Fibroblast of lung (primary cell): ENCODE data around the gene ACVR1B. TPM values are rescaled to one million over a fixed set of nuclear protein-coding genes. Genes with fewer than 3 reads are reported as not detected.

Experiments used
- DNase-seq, 2 donors: peaks; one replicate each; pipeline versions ENCODE4 v3.0.0 to v3.0.0-alpha.2; 2010; ENCODE audit warnings: low read depth in 2 of 2
- H2AFZ ChIP-seq: 2 replicates; pipeline ENCODE4 v1.5.1; 2012; ENCODE audit warnings: low read length, control low read depth, inconsistent platforms
- H3K27ac ChIP-seq: 2 replicates; pipeline ENCODE4 v1.5.1; 2011; ENCODE audit warnings: low read length, control low read depth; ENCODE audit not compliant: insufficient read depth
- H3K27me3 ChIP-seq: 2 replicates; pipeline ENCODE4 v1.5.1; 2011; ENCODE audit warnings: mild to moderate bottlenecking, low read length; ENCODE audit not compliant: control insufficient read depth, insufficient read depth
- H3K36me3 ChIP-seq: 2 replicates; pipeline ENCODE4 v1.5.1; 2011; ENCODE audit warnings: low read length; ENCODE audit not compliant: control insufficient read depth, insufficient read depth
- H3K4me1 ChIP-seq: 2 replicates; pipeline ENCODE4 v1.5.1; 2011; ENCODE audit warnings: low read length; ENCODE audit not compliant: control insufficient read depth, insufficient read depth; ENCODE audit errors: extremely low read depth
- H3K4me2 ChIP-seq: 2 replicates; pipeline ENCODE4 v1.5.1; 2011; ENCODE audit warnings: low read length, control low read depth; ENCODE audit not compliant: insufficient read depth; ENCODE audit errors: extremely low read depth
- H3K4me3 ChIP-seq, 4 experiments: fragments of 200-600 bp in 1 of 4; sonication (generic) in 1 of 4; replicated peaks in 1 of 4; 2 replicates each; pipeline ENCODE4 v1.5.1; 2011 to 2016; ENCODE audit warnings: low read length in 4 of 4, low read depth in 3 of 4, mild to moderate bottlenecking in 3 of 4, control low read depth in 2 of 4, inconsistent platforms in 1 of 4, mixed read lengths in 1 of 4; ENCODE audit not compliant: insufficient read depth in 1 of 4; ENCODE audit errors: control extremely low read depth in 1 of 4
- H3K79me2 ChIP-seq: 2 replicates; pipeline ENCODE4 v1.5.1; 2012; ENCODE audit warnings: mild to moderate bottlenecking, low read length, inconsistent platforms; ENCODE audit not compliant: control insufficient read depth, insufficient read depth
- H3K9ac ChIP-seq: 2 replicates; pipeline ENCODE4 v1.5.1; 2011; ENCODE audit warnings: mild to moderate bottlenecking, low read length, control low read depth; ENCODE audit not compliant: insufficient read depth
- H3K9me3 ChIP-seq: 2 replicates; pipeline ENCODE4 v1.5.1; 2012; ENCODE audit warnings: low read depth, low read length; ENCODE audit not compliant: control insufficient read depth, insufficient read depth
- H4K20me1 ChIP-seq: 2 replicates; pipeline ENCODE4 v1.5.1; 2011; ENCODE audit warnings: low read length; ENCODE audit not compliant: control insufficient read depth, insufficient read depth; ENCODE audit errors: extremely low read depth
- EZH2 ChIP-seq: IDR thresholded peaks from 2 replicates; pipeline ENCODE4 v1.5.1; 2012; ENCODE audit warnings: low read length, control low read depth, mild to moderate bottlenecking; ENCODE audit errors: missing control alignments
- polyA plus RNA-seq, 2 donors: library from polyadenylated mRNA; depleted of rRNA in 1 of 2; stranded (reverse) in 1 of 2; unstranded in 1 of 2; fragments of >200 nt; gene quantifications; 2 replicates each; pipeline ENCODE4 v1.2.1, GENCODE V29; 2011 to 2012; ENCODE audit warnings: missing spikeins in 1 of 2
- total RNA-seq: library from RNA; depleted of rRNA; stranded (reverse); fragments of >200 nt; gene quantifications from 2 replicates; pipeline ENCODE4 v1.2.1, GENCODE V29; 2014
- TF ChIP-seq, protein P1 (sequence below), 2 donors: IDR thresholded peaks in 1 of 2; conservative IDR thresholded peaks in 1 of 2; 1 replicate in 1 of 2; 2 replicates in 1 of 2; pipeline ENCODE4 v1.5.1; 2011 to 2012; ENCODE audit warnings: low read length in 2 of 2, control low read depth in 1 of 2, inconsistent platforms in 1 of 2, low read depth in 1 of 2, mild to moderate bottlenecking in 1 of 2

Gene ACVR1B
- total and polyA plus RNA-seq, 2 donors (not counting 1 experiment from before 2014, with no cell fraction given), result 12.4 to 13.6 TPM

DNA sequence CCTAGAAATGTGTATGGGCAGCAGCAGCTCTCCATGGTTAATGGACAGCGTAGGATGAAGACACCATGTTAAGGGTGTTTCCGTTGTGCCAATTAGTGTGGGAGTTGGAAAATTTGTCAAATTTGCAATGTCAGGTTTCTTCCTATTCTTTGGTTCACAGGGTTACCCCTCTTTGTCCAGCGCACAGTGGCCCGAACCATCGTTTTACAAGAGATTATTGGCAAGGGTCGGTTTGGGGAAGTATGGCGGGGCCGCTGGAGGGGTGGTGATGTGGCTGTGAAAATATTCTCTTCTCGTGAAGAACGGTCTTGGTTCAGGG lies 29.3 kb downstream of the ACVR1B start:
- DNase-seq, result no peak
- Histone ChIP-seq H3K36me3 (peaks cover 9% of the 10 kb centered on the region), H3K4me3 (no peak overlapping the region), H2AFZ (no peak overlapping the region), H3K27ac (no peak overlapping the region), H3K79me2 (no peaks in the 10 kb centered on the region), H4K20me1 (no peaks in the 10 kb centered on the region), H3K9ac (no peak overlapping the region), H3K27me3 (no peaks in the 10 kb centered on the region), H3K9me3 (no peaks in the 10 kb centered on the region), H3K4me1 (no peaks in the 10 kb centered on the region), H3K4me2 (no peak overlapping the region)
- TF ChIP-seq, protein P1, sequence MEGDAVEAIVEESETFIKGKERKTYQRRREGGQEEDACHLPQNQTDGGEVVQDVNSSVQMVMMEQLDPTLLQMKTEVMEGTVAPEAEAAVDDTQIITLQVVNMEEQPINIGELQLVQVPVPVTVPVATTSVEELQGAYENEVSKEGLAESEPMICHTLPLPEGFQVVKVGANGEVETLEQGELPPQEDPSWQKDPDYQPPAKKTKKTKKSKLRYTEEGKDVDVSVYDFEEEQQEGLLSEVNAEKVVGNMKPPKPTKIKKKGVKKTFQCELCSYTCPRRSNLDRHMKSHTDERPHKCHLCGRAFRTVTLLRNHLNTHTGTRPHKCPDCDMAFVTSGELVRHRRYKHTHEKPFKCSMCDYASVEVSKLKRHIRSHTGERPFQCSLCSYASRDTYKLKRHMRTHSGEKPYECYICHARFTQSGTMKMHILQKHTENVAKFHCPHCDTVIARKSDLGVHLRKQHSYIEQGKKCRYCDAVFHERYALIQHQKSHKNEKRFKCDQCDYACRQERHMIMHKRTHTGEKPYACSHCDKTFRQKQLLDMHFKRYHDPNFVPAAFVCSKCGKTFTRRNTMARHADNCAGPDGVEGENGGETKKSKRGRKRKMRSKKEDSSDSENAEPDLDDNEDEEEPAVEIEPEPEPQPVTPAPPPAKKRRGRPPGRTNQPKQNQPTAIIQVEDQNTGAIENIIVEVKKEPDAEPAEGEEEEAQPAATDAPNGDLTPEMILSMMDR (conservative IDR thresholded peaks at IDR 0.05 in 1 of 2, IDR thresholded peaks at IDR 0.05 in 1 of 2; ENCODE audit: low read depth in 1 of 2, low read length in 2 of 2), result no peak
- no peak for TF ChIP-seq EZH2

DNA sequence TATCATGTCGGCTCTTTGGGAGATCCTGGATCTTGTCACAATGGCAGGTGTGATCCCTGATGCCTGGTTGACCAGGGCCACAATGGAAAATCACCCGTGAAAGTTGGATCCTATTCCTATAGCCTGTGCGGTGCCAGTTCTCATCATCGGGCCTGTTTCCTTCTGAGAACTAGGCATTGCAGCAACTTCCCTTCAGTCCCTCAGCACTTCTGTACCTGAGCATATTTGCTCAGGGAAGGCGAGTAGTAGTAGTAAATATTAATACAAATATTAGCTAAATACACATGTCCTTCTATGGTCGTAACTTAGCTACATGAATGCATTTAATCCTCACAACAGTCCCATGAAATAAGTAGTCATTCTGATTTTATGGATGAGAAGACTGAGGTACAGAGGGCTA lies 33.2 kb downstream of the ACVR1B start:
- Histone ChIP-seq H3K9ac (no peak overlapping the region), H4K20me1 (no peaks in the 10 kb centered on the region), H3K4me3 (no peak overlapping the region), H3K27me3 (no peaks in the 10 kb centered on the region), H3K79me2 (no peaks in the 10 kb centered on the region), H3K9me3 (no peaks in the 10 kb centered on the region), H3K4me2 (no peak overlapping the region), H3K27ac (no peak overlapping the region), H3K4me1 (no peaks in the 10 kb centered on the region), H3K36me3 (peaks cover 2% of the 10 kb centered on the region), H2AFZ (no peak overlapping the region)
- no peak for TF ChIP-seq EZH2
- TF ChIP-seq, protein P1 (conservative IDR thresholded peaks at IDR 0.05 in 1 of 2, IDR thresholded peaks at IDR 0.05 in 1 of 2; ENCODE audit: low read depth in 1 of 2, low read length in 2 of 2), result no peak
- no peak for DNase-seq

DNA sequence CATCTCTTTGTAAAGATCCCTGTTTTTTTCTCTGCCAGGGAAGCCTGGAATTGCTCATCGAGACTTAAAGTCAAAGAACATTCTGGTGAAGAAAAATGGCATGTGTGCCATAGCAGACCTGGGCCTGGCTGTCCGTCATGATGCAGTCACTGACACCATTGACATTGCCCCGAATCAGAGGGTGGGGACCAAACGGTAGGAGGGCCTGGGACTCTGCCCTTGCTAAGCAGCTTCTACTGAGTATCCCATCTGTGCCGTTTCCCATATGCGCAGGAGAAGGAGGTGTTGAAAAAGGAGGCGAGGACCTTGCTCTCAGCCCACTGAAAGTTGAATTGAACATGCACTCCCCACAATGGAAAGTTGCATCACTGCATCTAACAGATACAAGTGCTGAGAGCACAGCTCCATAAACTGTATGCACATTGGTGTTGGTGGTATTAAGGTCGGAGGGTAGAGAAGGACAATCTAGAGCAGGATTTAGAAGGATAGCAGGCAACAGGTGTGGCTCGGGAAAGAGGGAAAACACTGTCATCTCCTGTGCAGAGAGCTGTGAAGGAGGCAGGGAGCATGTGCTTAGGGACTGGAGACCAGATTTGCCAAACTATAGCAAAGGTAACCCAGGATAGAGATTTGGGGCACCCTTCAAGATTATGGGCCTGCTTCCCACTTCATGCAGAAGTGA lies 33.8 kb downstream of the ACVR1B start:
- no peaks in the 10 kb centered on the region for H4K20me1 ChIP-seq
- H3K9ac ChIP-seq, result no peak overlapping the region
- no peaks in the 10 kb centered on the region for H3K4me1 ChIP-seq
- H3K4me3 ChIP-seq, result no peak overlapping the region
- no peak overlapping the region for H2AFZ ChIP-seq
- H3K27me3 ChIP-seq, result no peaks in the 10 kb centered on the region
- no peaks in the 10 kb centered on the region for H3K9me3 ChIP-seq
- no peak for DNase-seq
- peaks cover 2% of the 10 kb centered on the region for H3K36me3 ChIP-seq
- no peak overlapping the region for H3K4me2 ChIP-seq
- no peak overlapping the region for H3K27ac ChIP-seq
- TF ChIP-seq, protein P1 (conservative IDR thresholded peaks at IDR 0.05 in 1 of 2, IDR thresholded peaks at IDR 0.05 in 1 of 2; ENCODE audit: low read depth in 1 of 2, low read length in 2 of 2), result no peak
- no peak for TF ChIP-seq EZH2
- no peaks in the 10 kb centered on the region for H3K79me2 ChIP-seq
